Activated T-cell treated with anti-CD3 and anti-CD28 coated beads, Interleukin-2, amount 50 U/mL, for 48 hours (primary cell): ENCODE data around the gene MATN4.

Experiments
- DNase-seq, 2 experiments: peaks; one replicate each; pipeline ENCODE4 v3.0.0-alpha.2; 2020

Gene MATN4

DNA sequence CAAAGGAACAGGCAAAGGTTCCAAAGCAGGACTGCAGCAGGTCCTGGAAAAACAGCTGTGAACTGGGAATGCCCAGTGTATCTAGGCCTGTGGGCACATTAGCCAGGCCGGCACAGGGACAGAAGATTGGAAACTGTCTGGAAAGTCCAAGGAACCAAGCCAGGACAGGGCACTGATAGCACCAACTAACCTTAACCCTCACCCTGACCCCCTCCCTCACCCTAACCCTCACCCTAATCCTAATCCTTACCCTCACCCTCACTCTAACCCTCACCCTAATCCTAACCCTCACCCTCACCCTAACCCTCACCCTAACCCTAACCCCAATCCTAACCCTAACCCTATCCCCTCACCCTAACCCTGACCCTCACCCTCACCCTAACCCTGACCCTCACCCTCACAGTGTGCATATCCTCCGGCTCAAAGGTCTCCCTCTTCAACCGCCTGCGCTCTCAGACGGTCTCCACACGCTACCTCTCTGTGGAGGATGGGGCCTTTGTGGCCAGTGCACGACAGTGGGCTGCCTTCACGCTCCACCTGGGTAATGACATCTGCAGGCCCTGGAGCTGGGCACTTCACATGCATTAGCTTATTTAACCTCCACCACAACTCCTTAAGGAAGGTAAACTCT lies 5.1 kb upstream of the MATN4 start:
- no peak for DNase-seq

DNA sequence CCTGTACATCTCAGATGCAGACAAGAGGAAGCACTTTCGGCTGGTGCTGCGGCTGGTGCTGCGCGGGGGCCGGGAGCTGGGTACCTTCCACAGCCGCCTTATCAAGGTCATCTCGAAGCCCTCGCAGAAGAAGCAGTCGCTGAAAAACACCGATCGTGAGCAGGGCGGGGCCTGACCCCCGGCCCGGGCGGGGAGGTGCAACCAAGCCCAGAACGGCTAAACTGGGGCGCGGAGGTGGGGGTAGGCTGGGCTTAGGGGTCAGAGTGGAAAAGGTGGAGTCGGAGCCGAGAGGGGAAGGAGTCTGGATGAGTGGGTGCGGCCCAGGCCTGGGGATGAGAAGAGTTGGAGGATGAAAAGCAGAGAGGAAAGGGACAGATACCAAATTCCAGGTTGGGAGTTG lies 4.1 kb upstream of the MATN4 start:
- no peak for DNase-seq

DNA sequence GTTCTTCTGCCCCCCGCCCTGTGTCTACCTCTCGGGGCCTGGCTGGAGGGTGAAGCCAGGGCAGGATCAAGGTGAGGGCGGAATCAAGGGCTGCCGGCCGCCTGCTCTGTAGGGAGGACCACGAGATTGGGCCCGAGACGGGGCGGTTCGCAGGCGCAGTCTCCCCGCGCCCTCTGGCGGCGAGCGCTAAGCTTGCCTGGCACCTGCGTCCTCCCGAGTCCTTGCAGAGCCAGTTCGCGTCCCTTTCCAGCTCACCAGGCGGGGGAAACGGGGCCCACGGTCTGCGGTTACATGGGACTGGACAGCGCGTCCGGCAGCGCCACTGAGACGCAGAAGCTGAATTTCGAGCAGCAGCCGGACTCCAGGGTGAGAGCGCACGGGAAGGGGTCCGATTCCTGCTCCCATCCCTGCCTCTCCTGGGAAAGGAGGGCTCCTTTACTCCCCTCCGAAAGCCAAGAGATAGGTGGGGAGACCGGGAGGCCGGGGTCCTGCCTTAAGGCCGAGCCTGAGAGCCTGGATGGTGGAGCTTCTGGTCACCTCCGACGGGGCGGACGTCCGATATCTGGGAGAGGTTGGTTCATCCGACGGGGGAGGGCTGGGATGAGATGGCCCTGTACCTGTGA lies 3.6 kb upstream of the MATN4 start:
- peak; percentile 82 to 84 for DNase-seq

DNA sequence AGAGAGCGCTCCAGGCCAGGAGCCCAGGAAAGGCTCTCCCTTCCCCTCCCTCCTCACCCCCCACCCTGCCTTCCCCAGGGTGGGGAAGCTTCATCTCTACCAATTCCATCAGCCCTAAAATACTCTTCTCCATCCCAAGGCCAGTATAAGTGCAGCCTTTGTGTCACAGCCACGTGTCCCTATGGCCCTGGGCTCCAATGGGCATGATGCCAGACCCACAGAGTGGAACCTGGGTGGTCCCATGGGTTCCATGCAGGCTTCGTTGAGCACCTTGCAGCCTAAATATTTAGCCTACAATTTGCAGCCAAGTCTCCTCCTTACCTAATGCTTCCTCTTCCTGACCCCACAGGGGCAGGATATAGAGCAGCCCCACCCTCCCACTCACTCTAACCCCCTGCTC lies 976 bp upstream of the MATN4 start:
- DNase-seq = no peak

DNA sequence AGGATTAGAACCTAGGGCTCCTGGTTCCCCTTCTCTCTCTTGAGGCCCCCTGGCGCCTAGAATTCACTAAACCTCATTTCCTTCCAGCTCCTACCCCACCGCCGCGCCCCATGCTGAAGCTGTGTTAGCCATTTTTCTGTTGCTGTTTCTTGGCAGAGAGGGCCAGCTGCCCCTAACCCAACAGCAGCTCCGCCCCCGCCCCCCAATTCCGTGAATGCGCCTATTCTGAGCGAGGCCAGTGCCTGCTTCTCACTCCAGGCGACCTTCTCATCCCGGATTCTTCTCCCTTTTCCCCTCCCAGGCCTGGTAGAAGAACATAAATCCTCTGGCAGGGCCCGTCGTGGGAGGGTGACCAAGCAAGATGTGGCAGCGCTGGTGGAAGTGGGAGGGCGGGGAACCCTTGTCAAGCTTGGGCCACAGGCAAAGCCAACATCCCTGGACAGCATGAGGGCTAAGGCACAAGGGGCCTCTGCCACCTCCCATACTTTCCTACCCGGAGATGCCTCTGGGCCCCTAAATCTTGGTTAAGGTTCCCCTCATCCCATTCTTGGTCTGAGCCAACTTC lies 941 bp downstream of the MATN4 start:
- no peak for DNase-seq

DNA sequence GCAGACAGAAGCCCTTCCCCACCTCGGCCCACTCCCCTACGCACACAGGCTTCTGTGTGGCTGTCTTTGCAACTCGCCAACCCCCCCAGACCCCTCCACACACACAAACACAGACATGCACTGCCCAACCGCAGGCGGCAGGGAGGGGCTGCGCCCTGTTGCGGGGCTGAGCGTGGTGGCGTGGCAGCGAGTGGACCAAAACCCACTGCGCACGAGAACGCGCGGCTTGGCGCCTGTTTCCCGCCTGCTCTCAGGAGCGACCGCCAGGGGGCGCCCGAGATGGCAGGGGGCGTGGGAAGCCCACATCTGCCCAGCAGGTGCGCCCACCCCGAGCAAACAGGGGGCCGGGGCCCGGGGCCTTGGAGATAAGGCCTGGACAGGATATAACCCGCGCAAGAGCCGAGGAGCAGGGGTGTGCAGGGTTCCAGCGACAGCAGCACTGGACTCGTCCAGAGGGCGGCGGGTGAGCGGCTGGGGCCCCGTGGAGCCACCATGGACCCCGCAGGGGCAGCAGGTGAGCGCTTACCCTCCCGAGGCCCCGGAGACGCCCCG lies 1.6 kb downstream of the MATN4 start, which contains the start of gene RBPJL:
Gene RBPJL, plus strand, starts transcription at position 410 of the 552 bp plus-strand sequence. Its CDS starts 83 bp downstream, at position 493.
- DNase-seq = peak; percentile 70 to 73

DNA sequence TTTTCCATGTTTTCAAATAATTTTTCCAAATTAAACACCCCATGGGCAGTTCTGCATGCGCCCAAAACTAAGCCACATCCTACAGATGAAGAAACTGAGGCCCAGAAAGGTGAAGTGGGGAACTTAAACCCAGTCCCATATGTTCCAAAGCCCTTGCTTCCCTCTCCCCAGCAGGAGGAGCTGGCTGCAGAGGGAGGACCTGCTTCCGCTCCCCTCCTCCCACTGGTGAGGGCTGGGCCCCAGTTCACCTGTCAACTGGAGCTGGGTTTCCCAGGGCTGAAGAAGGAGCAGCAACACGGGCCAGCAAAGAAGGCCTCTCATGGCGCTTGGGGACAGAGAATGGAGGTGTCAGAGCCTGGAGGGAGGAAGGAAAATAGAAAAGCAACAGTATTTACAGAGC lies 2.8 kb downstream of the MATN4 start:
- no peak for DNase-seq

DNA sequence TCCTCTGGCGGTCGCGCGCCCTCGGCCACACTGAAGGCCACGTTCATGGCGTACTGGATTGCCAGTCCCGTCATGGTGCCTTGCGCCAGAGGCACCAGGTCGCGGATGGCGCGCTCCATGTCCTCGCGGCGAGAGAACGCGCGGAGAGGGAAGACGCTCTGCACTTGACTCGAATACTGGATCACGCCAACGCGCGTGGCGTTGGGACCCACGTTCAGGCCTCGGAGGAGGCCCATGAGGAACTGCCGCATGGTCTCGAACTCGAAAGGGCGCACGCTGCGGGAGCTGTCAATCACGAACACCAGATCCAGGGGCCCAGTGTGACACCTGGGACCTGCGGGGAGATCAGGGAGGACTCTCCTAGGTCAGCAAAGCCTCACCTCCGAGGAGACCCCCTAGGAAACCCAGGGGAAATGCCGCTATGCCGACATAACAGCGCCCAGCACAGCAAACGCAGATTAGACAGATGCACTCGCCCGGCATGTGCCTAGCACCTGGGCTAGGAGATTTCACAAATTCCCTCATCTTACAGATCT lies 3.6 kb downstream of the MATN4 start:
- no peak for DNase-seq

DNA sequence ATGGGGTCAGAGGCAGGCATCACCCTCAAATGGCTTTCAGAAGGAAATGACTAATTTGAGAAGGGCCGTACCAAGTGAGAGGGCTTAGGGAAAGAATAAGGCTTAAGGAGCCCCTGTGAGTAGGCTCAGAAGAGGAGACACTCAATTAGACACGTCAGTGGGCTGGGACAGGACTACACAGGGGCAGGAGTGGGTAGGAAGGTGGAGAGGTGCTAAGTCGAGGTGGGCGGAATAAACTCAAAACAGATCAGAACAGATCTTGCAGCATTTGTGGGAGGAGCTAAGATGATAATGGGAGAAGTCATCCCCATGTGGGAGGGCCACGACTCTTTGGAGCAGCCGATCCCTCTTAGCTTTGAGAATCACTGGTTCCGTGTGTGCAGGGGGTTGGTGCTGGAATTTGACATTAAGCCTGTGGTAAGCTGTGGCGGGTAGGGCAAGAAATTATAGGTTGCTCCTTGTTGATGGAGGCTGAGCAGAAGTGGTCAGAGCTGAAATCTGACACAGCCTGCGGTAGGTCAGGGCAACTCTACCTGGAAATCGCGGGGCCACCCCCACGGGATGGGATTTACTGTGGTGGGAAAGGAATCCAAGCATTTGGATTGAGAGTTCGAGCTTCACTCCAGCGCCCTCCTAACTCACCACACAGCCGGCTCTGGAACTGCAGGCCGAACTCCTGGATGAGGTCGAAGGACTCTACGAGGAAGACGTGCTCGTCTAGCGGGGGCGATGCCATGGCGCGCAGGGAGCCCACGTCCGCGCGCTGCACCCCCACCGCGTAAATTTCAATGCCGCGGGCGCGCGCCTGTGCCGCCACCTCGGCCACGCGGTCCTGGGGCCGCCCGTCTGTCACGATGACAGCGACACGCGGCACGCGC lies 4.3 kb downstream of the MATN4 start:
- DNase-seq = no peak

DNA sequence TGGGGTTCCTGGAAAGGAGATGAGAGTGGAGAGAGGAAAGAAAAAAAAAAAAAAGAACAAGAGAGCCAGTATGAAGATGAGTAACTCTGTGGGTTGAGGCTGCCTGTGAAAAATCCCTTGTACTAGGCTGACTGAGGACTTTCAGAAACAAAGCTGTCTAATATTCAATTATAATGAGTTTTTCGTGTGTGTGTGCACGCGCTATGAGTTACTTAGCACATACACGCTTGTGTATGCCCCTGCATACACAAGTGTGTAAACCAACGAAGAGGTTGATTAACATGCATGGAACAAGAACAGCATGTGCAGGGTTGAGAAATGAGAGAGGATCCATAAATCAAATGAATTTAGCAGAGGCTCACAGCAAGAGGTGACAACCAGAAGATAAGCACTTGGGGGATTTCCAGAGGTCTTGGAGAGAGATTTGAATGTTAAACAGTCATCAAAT lies 6.3 kb downstream of the MATN4 start:
- no peak for DNase-seq

DNA sequence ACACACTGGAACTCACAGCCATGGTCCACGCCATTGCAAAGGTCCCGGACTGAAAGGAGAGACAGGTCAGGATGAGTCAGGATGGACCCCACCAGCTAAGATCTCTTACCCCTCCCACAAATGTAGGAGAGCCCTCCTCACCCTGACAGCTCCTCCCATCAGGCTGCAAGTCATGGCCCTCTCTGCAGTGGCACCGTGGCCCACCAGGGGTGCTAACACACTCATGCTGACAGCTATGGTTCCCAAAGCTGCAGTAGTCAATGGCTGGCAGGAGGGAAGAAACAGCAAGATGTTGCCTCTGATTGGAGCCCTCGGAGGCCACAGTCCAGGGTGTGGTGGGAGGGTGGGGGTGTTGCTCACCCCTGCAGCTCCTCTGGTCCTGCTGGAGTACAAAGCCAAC lies 7.1 kb downstream of the MATN4 start:
- peak; percentile 69 to 74 for DNase-seq

DNA sequence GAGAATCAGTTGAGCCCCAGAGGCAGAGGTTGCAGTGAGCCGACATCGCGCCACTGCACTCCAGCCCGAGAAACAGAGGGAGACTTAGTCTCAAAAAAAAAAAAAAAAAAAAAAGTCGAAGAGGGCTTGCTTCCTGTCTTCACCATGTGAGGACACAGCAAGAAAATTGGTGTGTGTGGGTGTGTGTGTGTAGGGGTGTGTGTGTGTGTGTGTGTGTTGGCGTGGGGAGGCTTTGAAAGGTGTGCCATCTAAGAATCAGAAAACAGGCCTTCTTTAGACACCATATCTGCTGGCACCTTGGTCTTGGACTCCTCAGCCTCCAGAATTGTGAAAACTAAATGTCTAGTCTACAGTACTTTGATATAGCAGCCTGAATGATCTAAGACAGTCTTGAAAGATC lies 8.3 kb downstream of the MATN4 start:
- no peak for DNase-seq

DNA sequence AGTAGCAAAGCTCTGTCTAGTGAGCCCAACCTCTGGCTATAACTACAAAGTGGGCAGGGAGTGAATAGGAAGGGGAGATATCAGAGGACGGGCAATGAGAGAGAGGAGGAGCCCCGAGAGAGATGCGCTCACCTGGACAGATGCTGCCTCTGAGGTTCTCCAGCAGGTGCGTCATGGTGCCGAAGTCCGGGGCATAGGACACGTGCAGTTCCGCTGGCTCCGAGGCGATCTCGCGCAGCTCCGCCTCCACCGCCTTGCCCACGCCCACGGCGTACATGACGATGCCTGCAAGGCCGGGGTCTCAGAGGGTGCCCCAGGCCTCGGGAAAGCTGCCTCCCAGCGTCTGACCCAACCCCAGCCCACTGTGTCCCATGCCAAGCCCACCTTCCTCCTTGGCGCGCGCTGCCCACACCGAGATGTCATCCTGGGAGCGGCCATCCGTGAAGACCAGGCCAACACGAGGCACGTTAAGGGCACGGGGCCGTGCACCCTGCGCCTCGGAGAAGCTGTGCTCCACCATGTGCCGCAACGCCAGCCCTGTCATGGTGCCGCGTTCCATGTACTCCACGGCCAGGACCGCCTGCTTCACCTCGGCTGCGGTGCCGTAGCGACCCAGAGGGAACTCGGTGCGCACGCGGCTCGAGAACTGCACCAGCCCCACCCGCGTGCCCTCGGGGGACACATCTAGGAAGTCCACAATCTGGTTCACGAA lies 10.2 kb downstream of the MATN4 start:
- DNase-seq = no peak

DNA sequence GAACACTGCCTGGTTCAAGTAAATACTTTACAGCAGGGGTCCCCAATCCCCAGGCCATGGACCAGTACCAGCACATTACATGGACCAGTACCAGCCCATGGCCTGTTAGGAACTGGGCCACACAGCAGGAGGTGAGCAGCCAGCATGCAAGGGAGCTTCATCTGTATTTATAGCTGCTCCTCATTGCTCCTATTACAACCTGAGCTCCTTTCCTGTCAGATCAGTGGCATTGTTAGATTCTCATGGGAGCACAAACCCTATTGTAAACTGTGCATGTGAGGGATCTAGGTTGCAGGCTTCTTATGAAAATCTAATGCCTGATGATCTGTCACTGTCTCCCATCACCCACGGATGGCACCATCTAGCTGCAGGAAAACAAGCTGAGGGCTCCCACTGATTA lies 13.4 kb downstream of the MATN4 start:
- DNase-seq = no peak

DNA sequence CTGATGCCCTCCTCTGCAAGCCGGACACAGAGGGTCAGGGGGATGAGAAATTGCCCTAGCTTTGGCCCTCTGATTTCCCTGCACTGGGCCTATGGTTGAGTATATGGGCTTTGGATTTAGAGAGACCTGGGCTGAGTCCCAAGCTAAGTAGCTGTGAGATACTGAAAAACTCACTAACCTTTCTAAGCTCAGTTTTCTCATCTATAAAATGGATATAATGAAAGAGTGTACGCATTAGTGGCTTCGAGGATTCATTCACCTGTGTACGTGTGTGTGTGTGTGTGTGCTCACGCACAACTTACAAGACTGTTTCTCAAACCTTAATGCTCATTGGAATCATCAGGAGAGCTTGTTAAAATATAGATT lies 14.1 kb downstream of the MATN4 start:
- no peak for DNase-seq

DNA sequence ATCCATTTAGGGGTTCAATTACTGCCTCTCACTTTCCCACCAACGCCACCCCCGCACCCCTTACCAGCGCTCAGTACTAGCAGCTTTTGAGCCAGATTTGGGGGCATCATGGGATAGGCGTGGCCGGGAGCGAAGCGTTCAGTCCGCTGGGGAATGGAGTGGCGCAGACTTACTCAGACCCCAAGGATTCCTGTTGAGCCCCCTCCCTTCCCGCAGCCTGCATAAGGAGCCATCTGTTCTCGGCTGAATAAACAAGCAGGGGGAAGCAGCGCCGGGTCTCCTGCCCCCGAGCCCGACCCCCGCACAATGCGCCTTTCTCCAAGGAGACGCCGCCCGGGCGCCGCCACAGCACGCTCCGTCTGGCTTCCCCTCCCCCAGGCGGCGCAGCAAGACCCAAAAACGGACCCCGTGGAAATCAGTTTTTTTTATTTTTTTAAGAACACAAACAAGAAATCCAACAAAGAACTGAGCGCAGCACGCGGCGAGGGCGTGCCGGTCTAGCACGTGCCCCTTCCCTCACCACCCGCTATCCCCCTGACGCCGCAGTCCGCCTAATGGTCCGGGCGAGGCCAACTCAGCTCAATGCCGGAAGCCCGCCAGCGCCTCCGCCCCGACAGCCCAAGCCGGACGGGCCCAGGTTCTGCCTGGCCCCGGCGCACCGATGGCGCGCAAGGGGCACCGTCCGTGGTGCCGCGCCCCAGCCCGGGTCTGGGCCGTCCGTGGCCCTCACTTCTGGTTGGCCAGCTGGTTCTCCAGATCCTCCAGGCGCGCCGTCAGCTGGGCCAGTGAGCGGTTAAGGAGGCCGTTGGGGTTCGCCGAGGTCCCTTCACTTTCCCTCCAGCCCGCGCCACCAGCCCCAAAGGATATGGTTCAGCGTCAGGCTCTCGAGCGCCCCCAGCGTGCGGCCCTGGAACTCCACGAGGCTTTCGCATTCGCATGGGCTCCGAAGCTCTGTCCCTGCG lies 14.8 kb downstream of the MATN4 start:
- peak; percentile 92 to 93 for DNase-seq

DNA sequence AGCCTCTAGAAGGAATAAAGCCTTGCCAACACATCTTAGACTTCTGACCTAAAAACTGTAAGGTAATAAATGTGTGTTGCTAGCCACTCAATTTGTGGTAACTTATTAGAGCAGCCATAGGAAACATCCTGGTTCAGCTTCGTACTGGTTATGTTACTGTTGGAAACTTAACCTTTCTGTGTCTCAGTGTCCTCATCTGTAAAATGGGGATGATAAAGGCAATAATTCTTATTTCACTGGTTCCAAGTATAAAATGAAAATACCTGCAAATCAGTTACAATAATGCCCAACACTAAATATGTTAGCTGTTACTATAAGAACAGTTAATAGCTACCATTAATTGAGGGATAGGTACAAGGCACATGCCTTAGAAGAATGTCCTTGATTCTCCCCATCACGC lies 15.8 kb downstream of the MATN4 start:
- no peak for DNase-seq

DNA sequence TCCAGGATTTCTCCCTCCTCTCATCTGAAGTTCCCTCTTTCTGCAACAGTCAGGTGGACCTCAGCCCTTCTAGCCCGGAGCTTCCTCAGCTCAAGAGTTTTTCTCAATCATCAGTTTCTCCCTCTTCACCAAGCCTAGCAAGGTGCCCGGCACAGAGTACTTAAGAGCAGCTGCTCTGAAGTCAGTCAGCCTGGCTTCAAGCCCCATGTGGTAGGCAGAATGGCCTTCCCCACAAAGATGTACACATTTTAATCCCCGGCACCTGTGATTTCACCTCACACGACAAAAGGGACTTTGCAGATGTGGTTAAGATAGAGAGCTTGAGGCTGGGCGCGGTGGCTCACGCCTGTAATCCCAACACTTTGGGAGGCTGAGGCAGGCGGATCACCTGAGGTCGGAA lies 16.6 kb downstream of the MATN4 start:
- DNase-seq = no peak

DNA sequence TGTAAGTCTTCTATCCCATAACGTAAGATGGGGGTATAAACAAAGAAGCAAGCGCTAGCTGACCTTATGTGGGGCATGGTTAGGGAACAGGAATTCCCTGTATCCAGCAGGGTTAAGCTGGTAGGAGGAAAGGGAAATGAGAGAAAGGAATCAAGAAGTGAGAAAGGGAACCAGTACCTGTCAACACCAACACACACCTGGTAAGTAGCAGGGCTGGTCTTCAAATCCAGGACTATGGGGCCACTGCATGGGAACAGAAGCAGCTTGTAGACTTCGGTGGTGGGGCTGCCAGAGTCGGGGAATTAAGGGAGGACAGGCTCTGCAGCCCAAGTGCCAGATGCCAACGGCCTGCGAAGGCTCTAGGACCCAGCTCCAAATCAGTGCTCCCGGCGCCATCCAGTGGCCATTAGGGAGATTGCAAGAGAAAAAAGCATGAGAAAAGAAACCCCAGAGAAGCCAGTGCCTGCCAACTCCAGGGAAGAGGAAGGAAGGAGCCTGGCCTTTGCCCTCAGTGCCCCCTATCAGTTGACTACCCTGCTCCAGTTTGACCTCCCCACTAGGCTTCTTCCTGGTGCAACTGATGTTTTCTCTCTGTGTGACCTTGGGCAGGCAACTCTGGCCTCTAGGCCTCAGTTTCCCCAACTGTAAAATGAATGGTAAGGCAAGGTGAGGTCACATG lies 17.3 kb downstream of the MATN4 start:
- peak; percentile 77 for DNase-seq

DNA sequence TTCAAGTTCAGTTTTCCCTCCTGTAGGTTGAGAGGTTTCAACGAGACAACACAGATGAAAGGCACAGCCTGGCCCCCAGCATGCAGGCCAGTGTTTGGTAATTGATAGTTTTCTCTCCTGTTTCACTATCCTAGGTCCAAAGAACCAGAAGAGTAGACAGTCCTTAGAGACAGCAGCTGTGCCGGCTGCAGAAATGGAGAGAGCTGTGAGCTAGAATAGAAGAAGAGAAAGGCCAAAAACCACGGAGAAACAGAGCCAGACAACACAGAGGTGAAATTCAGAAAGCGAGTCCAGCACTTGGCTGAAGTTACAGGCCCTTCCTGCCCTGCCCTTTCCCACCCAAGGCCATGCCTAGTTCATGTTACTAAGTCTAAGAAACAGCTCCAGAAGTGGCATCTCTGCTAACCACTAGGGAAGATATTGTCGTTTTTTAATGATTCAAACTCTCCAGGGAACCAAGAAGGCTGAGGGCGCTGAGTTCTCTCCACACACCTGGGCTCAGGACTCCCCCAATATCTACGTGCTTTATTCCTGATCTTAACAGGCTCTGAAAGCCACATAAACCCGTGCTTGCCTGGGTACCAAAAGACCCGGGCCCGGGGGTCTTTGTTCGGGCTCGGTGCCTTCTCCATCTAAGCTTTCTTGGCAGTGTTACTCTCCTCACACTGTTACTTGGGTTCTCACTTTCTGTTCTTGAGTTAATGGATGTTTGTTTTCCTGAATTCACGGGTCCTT lies 18.0 kb downstream of the MATN4 start:
- no peak for DNase-seq
